GM12891 (cell line): ENCODE measurements around the gene PRKAR2A. TPM values are rescaled to one million over a fixed set of nuclear protein-coding genes. Genes with fewer than 3 reads are reported as not detected.
A peak's percentile ranks its signal among the peaks of the same experiment; 100 is the strongest.

Experiments
- DNase-seq: peaks from one replicate; pipeline ENCODE4 v3.0.0; 2011; ENCODE audit warnings: low spot score; ENCODE audit not compliant: insufficient read length
- FAIRE-seq: peaks from 2 replicates; lab custom pipeline; 2011; peaks lifted over from hg19 to GRCh38; lab: Jason Lieb, UNC
- PAX5 ChIP-seq: IDR thresholded peaks from 2 replicates; pipeline ENCODE4 v1.6.1; 2011; ENCODE audit warnings: low read length, moderate library complexity, mild to moderate bottlenecking; ENCODE audit not compliant: insufficient read depth, severe bottlenecking
- POLR2A ChIP-seq: IDR thresholded peaks from 2 replicates; pipeline ENCODE4 v1.6.1; 2011; ENCODE audit warnings: low read depth, low read length, control low read depth
- POLR2AphosphoS5 ChIP-seq: IDR thresholded peaks from 2 replicates; pipeline ENCODE4 v1.6.1; 2011; ENCODE audit warnings: low read depth, low read length, control low read depth
- POU2F2 ChIP-seq: IDR thresholded peaks from 2 replicates; pipeline ENCODE4 v1.6.1; 2011; ENCODE audit warnings: low read depth, mild to moderate bottlenecking, control low read depth, low read length, moderate library complexity
- SPI1 ChIP-seq: IDR thresholded peaks from 2 replicates; pipeline ENCODE4 v1.6.1; 2011; ENCODE audit warnings: low read depth, low read length, control low read depth
- TAF1 ChIP-seq: IDR thresholded peaks from 2 replicates; pipeline ENCODE4 v1.6.1; 2011; ENCODE audit warnings: low read depth, low read length, control low read depth
- polyA plus RNA-seq: library from polyadenylated mRNA; unstranded; fragments of >200 nt; gene quantifications from one replicate; pipeline ENCODE4 v1.2.1, GENCODE V29; 2012; ENCODE audit warnings: low read depth, missing spikeins, inconsistent platforms; ENCODE audit not compliant: missing spikeins

The PRKAR2A gene
- 6.9 TPM for polyA plus RNA-seq

GRCh38 chr3:48847504-48848423, at the start of gene PRKAR2A:
PRKAR2A (minus strand) TSS chr3:48847874; CDS start chr3:48847596, 278 bp downstream.
- TF ChIP-seq POLR2A (no peak), PAX5 (no peak), TAF1 (peak; percentile 21; the same call in 1 of the 2 replicates), POLR2AphosphoS5 (peak; percentile 35; the same call in 1 of the 2 replicates), SPI1 (no peak), POU2F2 (no peak)
- DNase-seq, result peak; percentile 90
- FAIRE-seq, result peak; percentile 100

GRCh38 chr3:48896936-48897335, 49.3 kb upstream of the PRKAR2A start:
- FAIRE-seq, result peak; percentile 47
- no peak for DNase-seq
- TF ChIP-seq PAX5, result no peak

GRCh38 chr3:48894516-48894915, 46.8 kb upstream of the PRKAR2A start:
- TF ChIP-seq POU2F2 (no peak), TAF1 (no peak), SPI1 (no peak)
- no peak for FAIRE-seq
- DNase-seq, result no peak

- DNase-seq, result no peak
- TF ChIP-seq POLR2A (no peak), PAX5 (no peak)
- no peak for FAIRE-seq
These were observed 43.9 kb upstream of the PRKAR2A start for GRCh38 chr3:48891606-48892005.

- DNase-seq, result no peak
- TF ChIP-seq TAF1, result no peak
- TF ChIP-seq SPI1, result no peak
- TF ChIP-seq PAX5, result no peak
- no peak for TF ChIP-seq POU2F2
- TF ChIP-seq POLR2AphosphoS5, result no peak
- TF ChIP-seq POLR2A, result no peak
- FAIRE-seq, result no peak
These were observed 38.1 kb upstream of the PRKAR2A start for GRCh38 chr3:48885753-48886152.

GRCh38 chr3:48881652-48882114, 34.0 kb upstream of the PRKAR2A start:
- DNase-seq (no peak), FAIRE-seq (no peak)
- TF ChIP-seq POLR2AphosphoS5 (no peak), SPI1 (no peak), PAX5 (no peak), POU2F2 (no peak), POLR2A (no peak), TAF1 (no peak)

- DNase-seq (no peak), FAIRE-seq (no peak)
- no peak for TF ChIP-seq TAF1
- no peak for TF ChIP-seq SPI1
- TF ChIP-seq POU2F2, result no peak
- TF ChIP-seq PAX5, result no peak
- no peak for TF ChIP-seq POLR2A
- TF ChIP-seq POLR2AphosphoS5, result no peak
These were observed 33.3 kb upstream of the PRKAR2A start for GRCh38 chr3:48881006-48881405.

- FAIRE-seq (no peak), DNase-seq (no peak)
- TF ChIP-seq POU2F2 (no peak), POLR2A (no peak), POLR2AphosphoS5 (no peak), SPI1 (no peak), PAX5 (no peak), TAF1 (no peak)
These were observed 32.3 kb upstream of the PRKAR2A start for GRCh38 chr3:48879994-48880377.

GRCh38 chr3:48879307-48879993, 31.8 kb upstream of the PRKAR2A start:
- peak; percentile 91 for TF ChIP-seq SPI1
- TF ChIP-seq POU2F2, result no peak
- no peak for TF ChIP-seq POLR2AphosphoS5
- FAIRE-seq, result peak; percentile 9
- no peak for DNase-seq
